Stomach (tissue), 4 donors: ENCODE data around the gene ZMYM1.

ENCODE experiments used
- POLR2A ChIP-seq, 4 donors: fragments of 450-650 bp; IDR thresholded peaks; one replicate each; pipeline ENCODE4 v1.6.1; 2016; ENCODE audit warnings: antibody characterized with exemption in 4 of 4, control low read depth in 2 of 4, mild to moderate bottlenecking in 1 of 4, moderate library complexity in 1 of 4
- POLR2AphosphoS5 ChIP-seq, 3 donors: sonication (generic); formaldehyde crosslinking; IDR thresholded peaks; one replicate each; pipeline ENCODE4 v1.6.1; 2016; ENCODE audit warnings: antibody characterized with exemption in 3 of 3
- TF ChIP-seq, protein P1 (sequence below), 7 experiments: fragments of 450-650 bp in 4 of 7; fragments of 200-600 bp in 3 of 7; sonication (generic) in 3 of 7; IDR thresholded peaks; one replicate each; pipeline ENCODE4 v1.5.1; 2016 to 2019; ENCODE audit warnings: antibody characterized with exemption in 7 of 7, control low read depth in 2 of 7, mild to moderate bottlenecking in 1 of 7

- TF ChIP-seq, protein P1, sequence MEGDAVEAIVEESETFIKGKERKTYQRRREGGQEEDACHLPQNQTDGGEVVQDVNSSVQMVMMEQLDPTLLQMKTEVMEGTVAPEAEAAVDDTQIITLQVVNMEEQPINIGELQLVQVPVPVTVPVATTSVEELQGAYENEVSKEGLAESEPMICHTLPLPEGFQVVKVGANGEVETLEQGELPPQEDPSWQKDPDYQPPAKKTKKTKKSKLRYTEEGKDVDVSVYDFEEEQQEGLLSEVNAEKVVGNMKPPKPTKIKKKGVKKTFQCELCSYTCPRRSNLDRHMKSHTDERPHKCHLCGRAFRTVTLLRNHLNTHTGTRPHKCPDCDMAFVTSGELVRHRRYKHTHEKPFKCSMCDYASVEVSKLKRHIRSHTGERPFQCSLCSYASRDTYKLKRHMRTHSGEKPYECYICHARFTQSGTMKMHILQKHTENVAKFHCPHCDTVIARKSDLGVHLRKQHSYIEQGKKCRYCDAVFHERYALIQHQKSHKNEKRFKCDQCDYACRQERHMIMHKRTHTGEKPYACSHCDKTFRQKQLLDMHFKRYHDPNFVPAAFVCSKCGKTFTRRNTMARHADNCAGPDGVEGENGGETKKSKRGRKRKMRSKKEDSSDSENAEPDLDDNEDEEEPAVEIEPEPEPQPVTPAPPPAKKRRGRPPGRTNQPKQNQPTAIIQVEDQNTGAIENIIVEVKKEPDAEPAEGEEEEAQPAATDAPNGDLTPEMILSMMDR (IDR thresholded peaks at IDR 0.05) = no peak
- TF ChIP-seq POLR2AphosphoS5 (IDR thresholded peaks at IDR 0.05) (no peak), POLR2A (IDR thresholded peaks at IDR 0.05) (no peak)
These were observed 36.5 kb downstream of the ZMYM1 start for GRCh38 chr1:35115459-35116383.
